GM21576 (cell line): Measurements from ENCODE around the gene ZNF681.
"Not testable (repeated sequence)": the region's sequence is repeated elsewhere in the genome, so short reads cannot be mapped to it uniquely, and the experiment has no call there.

Experiments
- ATAC-seq: cut with Tn5 transposase; IDR thresholded peaks from one replicate; pipeline ENCODE4 v1.9.1; 2021; ENCODE audit warnings: mild to moderate bottlenecking, moderate library complexity; ENCODE audit not compliant: unreplicated experiment

The ZNF681 gene

GRCh38 chr19:23774524-23774971 is 15.9 kb upstream of the ZNF681 start:
- no peak for ATAC-seq

GRCh38 chr19:23774106-23774505 is 15.4 kb upstream of the ZNF681 start:
- ATAC-seq: no peak

- no peak for ATAC-seq
These were observed 14.0 kb upstream of the ZNF681 start for GRCh38 chr19:23772675-23773063.

GRCh38 chr19:23771761-23772674 is 13.3 kb upstream of the ZNF681 start:
- no peak for ATAC-seq

- ATAC-seq: no peak
These were observed 12.6 kb upstream of the ZNF681 start for GRCh38 chr19:23771316-23771715.

DNA sequence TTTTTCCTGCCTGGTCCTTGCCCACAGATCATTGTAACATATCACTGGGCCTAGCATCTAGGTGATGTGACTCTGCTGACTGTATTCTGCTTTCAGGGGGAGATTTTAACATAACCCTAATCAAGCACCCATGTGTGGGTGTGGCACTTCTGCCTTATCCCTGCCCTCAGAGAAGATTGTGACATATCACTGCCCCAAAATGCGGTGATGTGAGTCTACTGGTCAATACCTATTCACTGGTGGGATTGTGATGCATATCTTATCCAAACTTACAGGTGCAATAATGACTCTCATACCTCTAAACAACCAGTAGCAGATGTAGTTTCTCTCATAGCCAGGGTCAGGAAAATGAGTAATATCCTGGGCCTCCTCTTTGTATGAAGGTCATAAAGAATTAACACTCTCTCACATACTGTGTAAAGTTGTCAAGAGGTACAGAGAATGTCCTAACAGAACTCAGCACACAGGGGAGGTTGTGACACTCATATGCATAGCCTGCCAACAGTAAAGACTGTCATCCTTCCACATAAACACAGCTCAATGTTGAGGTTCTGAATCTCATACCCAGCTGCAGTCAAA is 12.1 kb upstream of the ZNF681 start:
- ATAC-seq: no peak

DNA sequence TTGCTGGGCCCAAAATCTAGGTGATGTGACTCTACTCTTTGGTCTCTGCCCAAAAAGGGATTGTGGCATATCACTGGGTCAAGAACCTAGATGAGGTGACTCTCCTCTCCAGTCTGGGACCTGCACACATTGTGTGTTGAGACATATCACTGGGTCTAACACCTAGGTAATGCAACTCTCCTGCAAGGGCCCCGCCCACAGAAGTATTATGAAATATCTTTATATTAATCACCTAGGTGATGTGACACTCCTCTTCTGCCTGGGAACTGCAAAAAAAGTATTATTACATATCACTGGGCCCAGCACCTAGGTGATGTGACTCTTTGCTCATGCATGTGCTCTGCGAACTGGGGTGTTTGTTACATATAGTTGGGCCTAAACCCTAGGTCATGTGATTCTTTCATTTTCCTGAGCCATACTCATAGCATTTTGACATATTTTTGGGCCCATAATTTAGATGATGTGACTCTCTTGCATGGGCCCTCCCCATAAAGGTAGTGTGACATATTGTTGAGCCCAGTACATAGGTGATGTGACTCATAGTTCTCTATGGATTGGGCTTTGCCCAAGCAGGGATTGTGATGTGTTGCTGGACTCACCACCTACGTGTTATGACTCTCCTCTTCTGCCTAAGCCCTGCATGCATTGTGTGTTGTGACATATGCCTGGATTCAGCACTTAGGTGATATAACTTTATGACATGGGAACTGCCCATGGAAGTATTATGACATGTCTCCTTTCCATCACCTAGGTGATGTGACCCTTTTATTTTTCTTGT is 11.2 kb upstream of the ZNF681 start:
- no peak for ATAC-seq

DNA sequence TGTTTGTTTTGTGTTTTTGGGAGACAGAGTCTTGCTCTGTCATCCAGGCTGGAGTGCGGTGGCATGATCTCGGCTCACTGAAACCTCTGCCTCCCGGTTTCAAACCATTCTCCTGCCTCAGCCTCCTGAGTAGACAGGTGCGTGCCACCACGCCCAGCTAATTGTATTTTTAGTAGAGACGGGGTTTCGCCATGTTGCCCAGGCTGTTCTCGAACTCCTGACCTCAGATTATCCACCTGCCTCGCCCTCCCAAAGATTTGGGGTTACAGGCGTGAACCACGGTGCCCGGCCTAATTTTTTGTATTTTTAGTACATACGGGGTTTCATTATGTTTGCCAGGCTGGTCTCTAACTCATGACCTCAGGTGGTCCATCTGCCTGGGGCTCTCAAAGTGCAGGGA is 8.3 kb upstream of the ZNF681 start:
- no peak for ATAC-seq

DNA sequence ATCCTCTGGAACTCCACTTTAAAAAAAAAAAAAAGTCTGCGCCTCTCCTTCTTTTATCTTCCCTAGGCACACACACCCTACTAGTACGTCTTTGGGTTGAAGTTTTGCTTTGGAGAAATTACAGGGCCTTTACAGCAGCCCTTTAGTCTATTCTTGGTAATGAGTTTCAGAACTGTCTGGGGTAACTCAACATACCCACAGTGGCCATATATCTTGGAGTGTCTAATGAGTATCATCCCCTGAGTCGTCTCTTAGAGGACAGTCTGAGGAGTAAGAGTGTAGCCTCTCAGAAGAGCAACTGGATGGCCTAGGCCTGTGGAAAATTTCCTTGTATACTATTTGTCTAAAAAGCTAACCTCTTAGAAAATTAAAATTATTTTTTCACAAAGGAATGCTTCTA is 6.1 kb upstream of the ZNF681 start:
- no peak for ATAC-seq

GRCh38 chr19:23762884-23763711 is 4.4 kb upstream of the ZNF681 start:
- peak; percentile 66 for ATAC-seq

DNA sequence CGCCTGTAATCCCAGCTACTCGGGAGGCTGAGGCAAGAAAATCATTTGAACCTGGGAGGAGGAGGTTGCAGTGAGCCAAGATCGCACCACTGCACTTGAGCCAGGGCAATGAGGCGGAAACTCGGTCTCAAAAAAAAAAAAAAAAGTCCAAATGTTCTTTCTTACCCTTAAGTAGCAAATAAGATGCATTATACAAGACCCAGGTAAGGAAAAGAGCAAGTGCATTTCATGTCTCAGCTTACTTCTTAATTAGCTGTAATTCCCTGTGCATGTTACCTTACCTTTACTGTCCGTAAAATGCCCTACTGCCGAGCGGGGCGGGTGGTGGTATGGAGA is 3.8 kb upstream of the ZNF681 start:
- ATAC-seq: no peak

GRCh38 chr19:23760326-23760725 is 1.6 kb upstream of the ZNF681 start:
- not testable (repeated sequence) for ATAC-seq

DNA sequence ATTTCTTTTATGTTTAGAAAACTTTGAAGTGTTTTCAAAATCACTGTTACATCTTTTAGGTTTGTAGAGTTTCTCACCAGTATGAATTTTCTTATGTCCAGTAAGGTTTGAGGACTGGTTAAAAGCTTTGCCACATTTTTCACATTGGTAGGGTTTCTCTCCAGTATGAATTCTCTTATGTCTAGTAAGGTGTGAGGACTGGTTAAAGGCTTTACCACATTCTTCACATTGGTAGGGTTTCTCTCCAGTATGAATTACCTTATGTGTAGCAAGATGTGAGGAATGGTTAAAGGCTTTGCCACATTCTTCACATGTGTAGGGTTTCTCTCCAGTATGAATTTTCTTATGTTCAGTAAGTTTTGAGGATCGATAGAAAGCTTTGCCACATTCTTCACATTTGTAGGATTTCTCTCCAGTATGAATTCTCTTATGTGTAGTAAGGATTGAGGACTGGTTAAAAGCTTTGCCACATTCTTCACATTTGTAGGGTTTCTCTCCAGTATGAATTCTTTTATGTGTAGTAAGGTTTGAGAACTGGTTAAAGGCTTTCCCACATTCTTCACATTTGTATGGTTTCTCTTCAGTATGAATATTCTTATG is 15.0 kb downstream of the ZNF681 start:
- not testable (repeated sequence) for ATAC-seq

- ATAC-seq: not testable (repeated sequence)
These were observed 27.8 kb downstream of the ZNF681 start for GRCh38 chr19:23730729-23731465.

DNA sequence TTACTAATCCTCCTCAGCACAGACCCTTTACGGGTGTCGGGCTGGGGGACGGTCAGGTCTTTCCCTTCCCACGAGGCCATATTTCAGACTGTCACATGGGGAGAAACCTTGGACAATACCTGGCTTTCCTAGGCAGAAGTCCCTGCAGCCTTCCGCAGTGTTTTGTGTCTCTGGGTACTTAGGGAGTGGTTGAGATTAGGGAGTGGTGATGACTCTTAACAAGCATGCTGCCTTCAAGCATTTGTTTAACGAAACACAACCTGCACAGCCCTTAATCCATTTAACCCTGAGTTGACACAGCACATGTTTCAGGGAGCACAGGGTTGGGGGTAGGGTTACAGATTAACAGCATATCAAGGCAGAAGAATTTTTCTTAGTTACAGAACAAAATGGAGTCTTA is 34.5 kb downstream of the ZNF681 start:
- ATAC-seq: not testable (repeated sequence)

- no peak for ATAC-seq
These were observed 39.9 kb downstream of the ZNF681 start for GRCh38 chr19:23718802-23719201.

GRCh38 chr19:23716792-23717191 is 41.9 kb downstream of the ZNF681 start:
- ATAC-seq: no peak

DNA sequence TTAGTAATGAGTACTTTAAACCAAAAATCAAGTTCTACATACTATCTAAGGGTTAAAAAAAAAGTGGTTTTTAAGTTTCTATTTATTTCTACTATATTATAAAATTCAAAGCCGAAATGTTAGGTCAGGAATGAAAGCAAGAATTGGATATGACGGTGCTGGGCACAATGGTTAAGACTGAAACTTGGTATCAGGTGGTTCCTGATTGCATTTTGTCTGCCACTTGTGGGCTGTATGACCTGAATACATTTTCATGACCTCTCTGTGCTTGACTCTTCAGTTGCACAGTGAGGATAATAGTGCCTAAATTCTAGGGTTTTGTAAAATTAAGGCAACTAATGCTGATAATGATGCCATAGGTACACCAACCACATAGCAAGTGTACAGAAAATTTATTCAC is 49.3 kb downstream of the ZNF681 start:
- no peak for ATAC-seq

GRCh38 chr19:23706657-23707056 is 52.0 kb downstream of the ZNF681 start:
- no peak for ATAC-seq

- no peak for ATAC-seq
These were observed 59.2 kb downstream of the ZNF681 start for GRCh38 chr19:23699521-23699860.
